Mammary microvascular endothelial cell (primary cell): ENCODE results near the gene SFRP2. TPM values are rescaled to one million over a fixed set of nuclear protein-coding genes. Genes with fewer than 3 reads are reported as not detected.

Experiments used
- total RNA-seq: library from RNA; depleted of rRNA; stranded (reverse); fragments of >200 nt; gene quantifications from 2 replicates; pipeline ENCODE4 v1.2.3, GENCODE V29; 2015

Gene SFRP2
- total RNA-seq: 0.05 TPM in 1 of 2 replicates, not detected in the other

GRCh38 chr4:153788413-153789276 lies at the start of gene SFRP2:
Gene SFRP2, minus strand, starts transcription at chr4:153789083. Its CDS starts 248 bp downstream, at chr4:153788835.

GRCh38 chr4:153759407-153760316 lies 29.2 kb downstream of the SFRP2 start, which contains the start of gene RNF175:
Gene RNF175, minus strand, starts transcription at chr4:153760024. Its CDS starts 162 bp downstream, at chr4:153759862.

Other genes with a start within 250 kb of the SFRP2 start
- 13.8 and 18.1 TPM in 2 replicates for gene TLR2, start 104.8 kb downstream of the SFRP2 start, total RNA-seq
- not detected in 2 replicates for gene RNF175, start 29.1 kb downstream of the SFRP2 start, total RNA-seq